GM21390 (cell line): Measurements from ENCODE around the gene CCL28.

Experiments used
- ATAC-seq: cut with Tn5 transposase; IDR thresholded peaks from one replicate; pipeline ENCODE4 v1.9.1; 2021; ENCODE audit not compliant: unreplicated experiment

Gene CCL28

DNA sequence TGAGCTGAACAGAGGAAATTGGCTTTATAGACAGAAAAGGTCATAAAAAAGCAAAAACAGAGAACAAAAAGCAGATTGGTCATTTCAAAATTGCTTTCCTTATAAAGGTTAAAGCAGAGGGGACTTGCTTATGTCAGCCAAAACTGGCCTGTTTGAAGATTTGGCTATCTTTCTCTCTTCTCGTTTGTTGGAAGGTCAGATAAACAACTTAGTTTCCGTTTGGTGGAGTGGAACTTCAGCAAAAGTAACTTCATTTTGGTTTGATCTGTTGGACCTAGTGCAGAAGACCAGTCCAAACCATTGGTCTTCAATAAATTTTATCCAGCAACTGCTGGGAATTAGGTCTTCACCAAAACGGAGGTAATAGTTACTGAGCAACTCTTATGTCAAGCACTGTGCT is 53.9 kb downstream of the CCL28 start:
- ATAC-seq, result no peak

DNA sequence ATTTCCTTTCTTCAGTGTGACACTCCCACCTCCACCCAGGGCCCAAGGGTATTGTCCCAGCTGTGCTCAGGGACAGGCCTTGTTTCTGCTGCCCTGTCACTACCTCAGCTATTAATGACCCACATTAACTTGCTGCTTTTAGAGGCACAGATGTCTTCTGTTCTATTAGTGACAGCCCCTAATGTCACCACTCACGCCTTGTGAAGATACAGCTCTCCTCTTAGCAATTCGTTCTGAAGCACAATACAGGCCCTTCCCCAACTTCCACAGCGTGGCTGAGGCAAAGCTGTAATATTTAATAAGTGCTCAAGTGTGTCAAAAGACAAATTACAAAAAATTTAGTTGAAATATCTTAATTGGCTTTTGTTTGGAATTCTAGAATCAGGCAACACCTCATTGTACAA is 54.3 kb downstream of the CCL28 start:
- no peak for ATAC-seq

DNA sequence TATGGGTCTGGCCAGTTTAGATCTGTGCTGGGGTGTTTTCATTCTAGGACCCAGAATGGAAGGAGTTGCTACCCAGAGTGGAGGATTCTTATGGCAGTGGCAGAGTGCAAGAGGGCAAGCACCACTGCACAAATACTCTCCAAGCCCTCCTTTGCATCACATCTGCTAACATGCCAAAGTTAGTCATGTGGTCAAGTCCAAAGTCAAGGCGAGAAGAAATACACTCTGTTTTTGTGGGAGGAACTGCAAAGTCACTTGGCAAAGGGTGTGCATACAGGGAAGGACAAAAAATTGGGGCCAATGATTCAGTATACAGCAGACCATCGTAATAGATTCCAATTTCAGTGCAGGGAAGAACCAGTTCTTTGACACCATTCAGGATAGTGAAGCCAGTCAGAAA is 55.1 kb downstream of the CCL28 start:
- no peak for ATAC-seq

DNA sequence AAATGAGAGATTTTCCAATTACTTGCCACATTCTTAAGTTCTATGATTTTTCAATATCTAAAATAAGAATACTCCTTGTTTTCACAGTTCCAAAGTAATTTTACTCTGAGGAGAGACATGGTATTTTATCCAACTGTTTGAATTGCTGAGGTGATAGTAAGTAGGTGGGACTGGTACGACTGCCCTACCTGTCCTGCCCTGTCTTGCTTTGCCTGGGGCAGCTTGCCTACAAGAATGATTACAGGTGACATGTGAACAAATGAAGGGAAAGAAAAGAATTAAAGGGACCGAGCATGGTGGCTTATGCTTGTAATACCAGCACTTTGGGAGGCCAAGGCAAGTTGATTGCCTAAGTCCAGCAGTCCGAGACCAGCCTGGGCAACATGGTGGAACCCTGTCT is 57.4 kb downstream of the CCL28 start:
- ATAC-seq, result no peak

DNA sequence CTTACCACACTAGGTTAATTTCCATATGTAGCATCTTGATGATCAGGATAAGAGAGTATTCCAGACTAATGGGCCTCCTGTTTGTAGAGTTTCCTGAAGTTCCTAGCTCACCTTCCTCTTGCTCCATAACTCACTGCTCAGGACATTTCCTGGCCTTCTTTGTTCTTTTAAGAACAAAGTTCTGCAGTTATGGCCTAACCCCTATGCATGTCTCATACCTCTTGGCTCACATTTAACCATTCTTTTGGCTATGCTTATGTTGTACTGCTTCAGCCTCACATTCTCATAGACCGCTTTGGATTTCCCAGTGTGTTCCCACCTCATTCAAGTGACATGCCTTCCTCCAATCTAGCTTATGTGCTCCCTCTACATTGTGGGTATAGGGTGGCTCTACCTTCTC is 58.5 kb downstream of the CCL28 start:
- ATAC-seq, result no peak

DNA sequence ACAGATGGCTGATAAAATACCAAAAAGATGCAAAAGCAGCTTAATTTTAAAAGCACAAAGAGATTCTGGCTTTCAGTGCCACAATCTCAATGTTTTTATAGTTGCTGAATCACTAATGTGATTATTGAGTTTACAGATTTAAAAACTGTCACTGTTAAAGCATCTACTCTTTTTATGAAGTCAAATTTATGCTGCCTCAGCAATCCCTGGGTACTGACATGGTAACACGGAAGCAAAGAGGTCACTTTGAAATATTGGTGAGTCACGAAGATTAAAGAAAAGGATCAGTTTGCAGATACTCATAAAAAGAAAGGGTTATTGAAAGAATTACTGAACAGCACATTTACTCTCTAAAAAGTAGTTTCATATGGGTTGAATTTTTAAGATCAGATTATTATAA is 59.3 kb downstream of the CCL28 start:
- no peak for ATAC-seq

DNA sequence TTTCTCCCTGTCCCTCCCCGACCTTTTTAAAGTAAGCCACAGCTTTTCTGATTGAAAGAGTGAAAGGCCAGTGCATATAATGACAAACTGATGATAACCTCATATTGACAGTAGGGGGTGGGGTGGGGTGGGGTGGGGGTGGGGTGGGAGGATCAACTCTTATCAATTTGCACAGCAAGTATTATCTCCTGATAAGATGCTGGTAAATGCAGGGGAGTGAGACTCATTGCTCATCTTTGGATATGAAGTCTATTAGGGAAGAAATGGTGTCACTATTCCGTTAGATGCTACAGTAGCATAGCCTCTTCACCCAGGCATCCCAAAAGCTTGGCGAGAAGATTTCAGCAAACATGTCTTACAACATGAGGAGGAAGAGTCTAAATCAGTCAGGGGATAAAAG is 60.1 kb downstream of the CCL28 start:
- ATAC-seq, result no peak

DNA sequence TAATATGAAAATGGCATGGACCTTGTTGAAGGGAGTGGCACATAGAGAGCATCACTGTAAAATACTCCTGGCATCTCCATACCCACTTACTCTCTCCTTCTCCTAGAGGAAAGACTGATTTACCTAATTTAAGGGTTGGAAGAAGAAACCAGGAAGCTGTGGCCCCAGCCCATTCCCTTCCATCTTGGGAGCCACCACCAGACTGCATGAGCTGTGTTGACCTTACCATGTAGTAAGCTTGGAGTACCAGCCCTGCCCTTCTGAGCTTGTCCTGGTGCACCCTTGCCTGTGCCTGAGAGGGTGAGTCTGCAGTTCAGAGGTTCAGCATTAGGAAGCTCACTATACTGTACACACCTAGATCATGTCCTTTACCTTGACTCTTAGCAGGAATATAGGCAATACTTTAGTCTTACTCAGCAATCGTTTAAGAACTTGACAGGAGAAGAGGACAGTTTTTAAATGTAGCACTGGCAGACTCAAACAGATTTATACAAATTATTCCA is 63.3 kb downstream of the CCL28 start:
- no peak for ATAC-seq

DNA sequence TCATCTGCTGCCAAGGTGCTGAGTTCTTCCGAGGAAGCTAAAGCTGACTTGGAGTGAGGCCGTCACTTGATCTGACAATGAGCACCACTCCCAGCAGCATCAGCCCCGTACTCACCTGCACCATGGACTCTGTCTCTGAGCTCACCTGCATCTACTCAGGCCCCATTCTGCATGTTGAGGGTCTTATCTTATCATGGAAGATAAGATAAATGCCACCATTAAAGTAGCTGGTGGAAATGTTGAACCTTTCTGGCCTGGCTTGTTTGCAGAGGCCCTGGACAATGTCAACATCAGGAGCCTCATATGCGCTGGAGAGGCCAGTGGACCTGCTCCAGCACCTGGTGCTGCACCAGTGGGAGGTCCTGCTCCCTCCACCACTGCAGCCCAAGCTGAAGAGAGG is 64.0 kb downstream of the CCL28 start:
- ATAC-seq, result no peak

DNA sequence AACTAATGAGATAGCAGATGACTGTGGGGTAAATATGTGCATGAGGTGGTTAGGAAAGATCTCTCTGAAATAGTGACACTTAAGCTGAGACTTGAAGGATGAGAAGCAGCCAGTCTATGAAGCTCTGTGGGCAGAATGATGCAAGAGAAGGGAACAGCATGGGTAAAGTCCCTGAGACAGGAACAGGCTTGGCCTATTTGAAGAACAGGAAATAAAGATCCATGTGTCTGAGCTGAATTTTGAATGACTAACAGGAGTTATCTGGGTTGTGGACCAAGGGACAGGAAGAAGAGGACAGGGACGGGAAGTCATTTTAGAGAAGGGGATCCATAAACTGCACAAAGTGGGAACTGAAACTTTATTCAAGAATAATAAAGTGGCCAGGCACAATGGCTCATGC is 73.3 kb downstream of the CCL28 start:
- no peak for ATAC-seq

DNA sequence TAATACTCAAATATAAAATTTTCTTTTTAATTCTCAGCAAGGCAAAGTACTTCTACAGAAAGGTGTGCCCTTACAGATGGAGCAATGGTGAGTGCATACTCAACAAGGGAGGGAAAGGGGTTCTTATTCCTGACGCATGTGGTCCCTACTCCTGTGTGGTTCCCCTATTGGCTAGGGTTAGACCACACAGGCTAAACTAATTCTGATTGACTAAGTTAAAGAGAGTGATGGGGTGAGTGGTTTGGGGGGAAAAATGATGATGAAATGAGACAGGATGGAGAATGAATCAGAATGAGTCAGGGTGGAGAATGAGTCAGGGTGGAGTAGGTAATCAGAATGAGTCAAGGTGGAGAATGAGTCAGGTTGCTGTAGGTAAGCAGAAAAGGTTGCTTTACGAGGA is 76.0 kb downstream of the CCL28 start:
- ATAC-seq, result no peak

DNA sequence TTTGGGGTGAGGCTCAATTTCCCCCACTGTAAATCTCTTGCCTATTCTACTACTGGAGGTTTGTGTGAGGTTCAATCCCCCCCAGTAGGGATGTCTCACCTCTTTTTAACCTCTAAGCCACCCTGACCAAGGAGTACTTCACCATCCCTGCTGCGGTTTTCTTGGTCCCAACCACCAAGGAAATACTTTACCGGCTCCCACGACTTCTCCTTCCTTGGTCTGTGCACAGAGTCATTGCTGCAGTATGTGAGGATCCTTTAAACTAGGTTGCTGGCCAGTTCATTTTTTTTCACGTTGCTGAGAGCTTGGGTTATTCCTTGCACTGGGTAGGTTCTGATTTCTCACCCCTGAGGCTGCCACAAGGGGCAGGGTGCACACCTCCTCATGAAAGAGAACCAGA is 76.5 kb downstream of the CCL28 start:
- ATAC-seq, result no peak

DNA sequence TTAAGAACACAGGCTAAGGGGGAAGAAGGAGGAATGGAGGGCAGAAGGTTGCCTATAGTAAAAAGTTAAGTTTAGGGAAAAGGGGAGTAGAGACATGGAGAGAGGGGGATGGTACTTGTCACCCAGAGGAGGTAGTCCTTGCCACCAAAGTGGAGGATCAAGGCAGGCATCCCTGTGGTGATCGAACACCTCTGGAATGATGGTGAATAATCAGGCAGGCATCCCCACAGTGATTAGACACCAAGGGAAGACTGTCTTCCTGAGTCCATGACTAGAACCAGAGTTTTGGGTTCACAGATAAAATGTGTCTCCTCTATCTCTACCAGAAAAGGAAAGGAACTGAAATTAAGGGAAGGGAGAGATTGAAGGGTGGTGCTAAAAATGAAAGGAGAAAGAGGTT is 79.8 kb downstream of the CCL28 start:
- no peak for ATAC-seq
